Activated CD8-positive, alpha-beta memory T cell treated with anti-CD3 and anti-CD28 coated beads, Interleukin-2, amount 50 U/mL, for 1 hour (primary cell): ENCODE results near the gene CDK5.
"Not testable (repeated sequence)": the region's sequence is repeated elsewhere in the genome, so short reads cannot be mapped to it uniquely, and the experiment has no call there.

Experiments used
- DNase-seq: peaks from one replicate; pipeline ENCODE4 v3.0.0-alpha.2; 2020; ENCODE audit errors: extremely low read depth

The CDK5 gene

DNA sequence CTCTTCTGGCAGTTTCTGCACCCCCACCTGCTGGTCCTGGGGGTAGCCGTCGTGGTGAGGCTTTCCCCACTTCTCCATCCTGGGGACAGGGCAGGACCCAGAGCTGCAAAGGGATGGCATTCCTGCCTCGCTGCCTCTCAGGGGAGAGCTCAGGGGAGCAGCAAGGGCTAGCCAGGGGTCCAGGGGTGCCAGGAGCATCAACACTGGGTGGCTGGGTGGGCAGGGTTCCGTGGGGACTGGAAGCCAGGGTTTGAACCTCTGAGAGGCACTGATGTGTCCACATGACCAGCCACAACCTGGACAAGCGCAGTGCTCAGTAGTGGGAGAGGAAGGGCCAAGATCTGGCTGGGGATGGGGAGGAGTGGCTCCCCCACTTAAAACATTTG is 23.8 kb downstream of the CDK5 start:
- no peak for DNase-seq

DNA sequence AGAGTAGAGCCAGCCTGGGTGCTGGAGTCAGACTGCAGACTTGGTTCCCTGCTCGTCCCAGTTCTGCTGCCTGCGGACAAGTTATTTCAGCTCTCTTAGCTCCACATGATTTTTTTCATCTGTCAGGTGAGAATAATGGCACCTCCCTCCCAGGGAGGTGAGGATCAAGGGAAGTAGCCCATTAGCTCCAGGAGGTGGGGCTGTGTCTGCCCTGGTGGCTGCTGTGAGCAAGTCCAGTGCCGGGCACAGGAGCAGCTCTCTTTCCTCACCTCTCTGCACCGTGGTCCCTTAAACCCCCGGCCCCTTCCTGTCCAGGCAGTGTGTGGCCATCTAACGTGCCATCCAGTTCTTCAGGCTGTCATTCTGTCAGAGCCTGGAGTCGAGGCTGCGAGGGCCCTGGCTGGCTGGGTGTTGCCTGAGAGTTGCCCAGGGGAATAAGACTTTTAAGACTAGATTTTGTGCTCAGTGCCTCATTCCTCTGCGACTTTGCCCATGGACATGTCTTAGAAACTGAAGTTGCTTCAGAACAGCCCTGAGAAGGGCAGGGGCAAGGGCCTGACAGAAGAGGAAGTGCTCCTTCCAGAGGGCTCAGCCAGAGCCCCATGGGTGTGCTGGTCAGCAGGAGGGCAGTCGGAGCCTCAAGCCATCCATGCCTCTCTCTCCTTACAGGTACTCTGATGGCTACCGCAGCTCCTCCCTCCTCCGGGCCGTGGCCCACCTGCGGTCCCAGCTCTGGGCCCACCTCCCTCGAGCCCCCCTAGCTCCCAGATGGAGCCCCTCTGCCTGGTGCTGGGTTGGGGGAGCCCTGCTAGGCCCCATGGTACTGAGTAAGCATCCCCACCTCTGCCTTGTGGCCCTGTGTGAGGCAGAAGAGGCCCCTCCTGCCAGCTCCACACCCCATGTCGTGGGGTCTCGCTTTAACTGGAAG is 24.5 kb downstream of the CDK5 start:
- DNase-seq: no peak

DNA sequence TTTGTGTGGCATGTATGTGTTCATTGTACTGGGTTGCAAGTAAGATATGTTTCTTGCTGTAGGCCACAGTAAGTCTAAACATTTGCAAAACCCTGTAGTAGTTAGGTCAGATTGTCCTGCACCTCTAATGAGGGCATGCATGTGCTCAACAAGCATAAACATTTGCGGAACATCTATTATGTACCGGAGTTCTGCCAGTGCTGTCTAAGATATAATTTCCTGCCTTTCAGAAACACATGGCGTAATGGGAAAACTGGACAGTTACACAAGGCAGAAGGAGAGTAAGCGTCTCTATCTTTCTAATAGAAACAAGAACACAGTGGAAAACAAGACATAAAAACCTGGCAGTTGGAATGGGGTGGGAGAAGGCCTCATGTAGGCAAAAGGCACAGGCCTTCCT is 26.7 kb downstream of the CDK5 start:
- DNase-seq: no peak

DNA sequence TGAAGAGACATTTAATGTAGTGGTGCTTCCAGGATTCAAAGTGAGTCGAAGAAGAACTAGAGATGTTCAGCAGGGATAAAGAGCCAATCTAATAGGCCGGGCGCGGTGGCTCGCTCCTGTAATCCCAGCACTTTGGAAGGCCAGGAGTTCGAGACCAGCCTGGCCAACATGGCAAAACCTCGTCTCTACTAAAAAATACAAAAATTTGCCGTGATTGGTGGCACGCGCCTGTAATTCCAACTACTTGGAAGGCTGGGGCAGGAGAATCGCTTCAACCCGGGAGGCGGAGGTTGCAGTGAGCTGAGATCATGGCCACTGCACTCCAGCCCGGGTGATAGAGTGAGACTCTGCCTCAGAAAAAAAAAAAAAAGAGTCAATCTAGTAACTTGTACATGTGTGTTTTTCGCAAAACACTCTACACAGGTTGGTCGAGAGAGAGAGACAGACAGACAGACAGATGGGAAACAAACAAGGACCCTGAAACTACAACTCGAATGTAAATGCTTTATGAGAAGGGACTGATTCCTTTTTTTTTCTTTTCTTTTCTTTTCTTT is 28.7 kb downstream of the CDK5 start:
- no peak for DNase-seq

DNA sequence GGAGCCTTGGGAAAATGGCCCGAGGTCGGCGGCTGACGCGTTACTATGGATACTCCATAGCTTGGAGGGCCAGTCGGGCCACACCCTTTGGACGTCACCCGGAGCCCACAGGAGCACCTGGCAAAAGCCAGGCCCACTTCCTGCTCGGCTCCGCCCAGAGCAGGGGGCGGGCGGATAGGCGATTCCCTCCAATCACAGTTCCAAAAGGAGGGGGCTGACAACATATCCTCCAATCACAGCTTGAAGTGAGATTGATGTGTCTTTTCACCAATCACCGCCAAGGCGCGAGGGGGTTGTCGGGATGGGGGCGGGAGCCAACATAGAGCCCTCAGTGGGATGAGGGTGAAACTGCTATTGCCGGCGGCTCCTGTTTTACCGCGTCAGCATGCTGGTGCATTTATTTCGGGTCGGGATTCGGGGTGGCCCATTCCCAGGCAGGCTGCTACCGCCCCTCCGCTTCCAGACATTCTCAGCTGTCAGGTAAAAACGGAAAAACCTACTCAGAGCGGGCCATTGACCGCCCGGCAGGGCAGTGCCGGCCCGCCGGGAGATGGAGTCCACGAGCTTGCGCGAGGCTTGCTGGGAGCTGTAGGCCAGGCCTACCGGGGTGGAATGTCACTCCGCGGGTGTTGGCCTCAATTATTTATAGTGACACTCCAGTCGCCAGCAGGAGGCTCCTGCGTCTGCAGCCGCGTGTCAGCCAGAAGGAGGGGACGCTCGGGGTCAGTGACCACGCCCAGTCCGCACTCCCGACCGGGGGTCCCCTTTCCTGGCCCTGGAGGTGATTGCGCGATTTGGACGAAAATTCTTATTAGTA is 29.4 kb downstream of the CDK5 start, which contains the start of gene ABCB8:
Gene ABCB8, plus strand, starts transcription at position 320 of the 817 bp plus-strand sequence. Its CDS starts 66 bp downstream, at position 386.
- peak; percentile 95 for DNase-seq

DNA sequence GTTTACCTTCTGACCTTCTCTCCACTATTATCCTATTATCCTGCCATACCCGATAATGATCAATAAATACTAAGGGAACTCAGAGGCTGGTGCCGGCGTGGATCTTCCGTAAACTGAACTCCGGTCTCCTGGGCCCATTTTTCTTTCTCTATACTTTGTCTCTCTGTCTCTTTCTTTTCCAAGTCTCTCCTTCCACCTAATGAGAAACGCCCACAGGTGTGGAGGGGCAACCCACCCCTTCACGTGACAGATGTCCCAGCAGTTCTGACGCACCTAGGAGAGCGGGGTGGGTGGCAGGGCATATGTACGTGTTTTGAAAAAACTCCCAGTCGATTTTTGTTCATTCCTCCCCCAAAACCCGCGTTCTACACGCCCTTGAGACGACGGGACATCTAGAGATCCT is 30.0 kb downstream of the CDK5 start:
- not testable (repeated sequence) for DNase-seq

DNA sequence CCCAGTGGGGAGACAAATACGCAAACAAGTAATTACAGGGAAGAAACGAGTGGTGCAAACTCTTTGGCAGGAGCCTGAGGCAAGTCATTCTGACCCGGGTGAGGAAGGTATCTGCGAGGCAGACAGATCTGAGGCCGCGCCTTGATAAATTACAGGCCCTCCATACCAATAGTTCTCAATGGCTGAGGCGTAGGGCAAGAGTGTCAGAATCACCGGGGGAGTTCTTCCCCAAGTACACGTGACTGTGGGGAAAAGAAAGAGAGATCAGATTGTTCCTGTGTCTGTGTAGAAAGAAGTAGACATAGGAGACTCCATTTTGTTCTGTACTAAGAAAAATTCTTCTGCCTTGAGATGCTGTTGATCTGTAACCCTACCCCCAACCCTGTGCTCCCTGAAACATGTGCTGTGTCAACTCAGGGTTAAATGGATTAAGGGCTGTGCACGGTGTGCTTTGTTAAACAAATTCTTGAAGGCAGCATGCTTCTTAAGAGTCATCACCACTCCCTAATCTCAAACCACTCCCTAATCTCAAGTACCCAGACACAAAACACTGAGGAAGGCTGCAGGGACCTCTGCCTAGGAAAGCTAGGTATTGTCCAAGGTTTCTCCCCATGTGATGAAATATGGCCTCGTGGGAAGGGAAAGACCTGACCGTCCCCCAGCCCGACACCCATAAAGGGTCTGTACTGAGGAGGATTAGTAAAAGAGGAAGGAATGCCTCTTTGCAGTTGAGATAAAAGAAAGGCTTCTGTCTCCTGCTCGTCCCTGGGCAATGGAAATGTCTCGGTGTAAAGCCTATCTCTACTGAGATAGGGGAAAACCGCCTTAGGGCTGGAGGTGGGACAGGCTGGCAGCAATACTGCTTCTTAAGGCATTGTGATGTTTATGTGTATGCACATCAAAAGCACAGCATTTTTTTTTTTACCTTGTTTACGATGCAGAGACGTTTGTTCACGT is 30.6 kb downstream of the CDK5 start:
- DNase-seq: not testable (repeated sequence)

DNA sequence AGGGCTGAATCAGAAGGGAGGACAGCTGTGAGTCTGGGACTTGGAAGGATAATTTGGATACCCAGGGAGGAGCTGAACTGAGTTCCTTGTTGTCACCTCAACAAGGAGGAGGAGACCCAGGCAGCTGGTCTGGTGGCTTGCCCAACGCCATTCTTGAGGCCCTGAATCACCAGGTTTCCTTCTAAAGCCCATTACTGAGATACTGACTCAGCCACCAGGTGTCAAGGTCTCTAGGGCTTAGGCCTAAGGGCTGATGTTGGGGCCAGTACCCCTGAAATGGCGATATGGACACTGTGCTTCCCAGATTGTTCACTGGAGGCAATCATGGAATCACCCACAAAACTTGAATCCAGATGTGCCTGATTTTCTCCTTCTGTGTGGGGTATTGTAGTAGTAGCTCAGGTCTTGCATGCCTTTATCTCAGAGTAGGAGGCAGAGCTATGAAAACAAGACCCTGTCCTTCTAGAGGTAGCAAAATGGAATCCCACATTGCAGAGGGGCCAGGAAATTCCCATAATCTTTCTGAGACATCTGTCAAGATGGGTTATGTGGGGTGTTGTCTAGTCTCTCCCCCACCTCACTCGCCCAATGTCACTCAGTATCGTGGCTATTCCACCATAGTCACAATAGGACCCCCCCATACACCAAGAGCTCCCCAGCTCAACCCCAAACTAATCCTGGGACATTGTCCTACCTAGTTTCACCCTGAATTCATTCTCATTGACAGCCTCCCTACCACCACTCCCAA is 31.6 kb downstream of the CDK5 start:
- DNase-seq: no peak

DNA sequence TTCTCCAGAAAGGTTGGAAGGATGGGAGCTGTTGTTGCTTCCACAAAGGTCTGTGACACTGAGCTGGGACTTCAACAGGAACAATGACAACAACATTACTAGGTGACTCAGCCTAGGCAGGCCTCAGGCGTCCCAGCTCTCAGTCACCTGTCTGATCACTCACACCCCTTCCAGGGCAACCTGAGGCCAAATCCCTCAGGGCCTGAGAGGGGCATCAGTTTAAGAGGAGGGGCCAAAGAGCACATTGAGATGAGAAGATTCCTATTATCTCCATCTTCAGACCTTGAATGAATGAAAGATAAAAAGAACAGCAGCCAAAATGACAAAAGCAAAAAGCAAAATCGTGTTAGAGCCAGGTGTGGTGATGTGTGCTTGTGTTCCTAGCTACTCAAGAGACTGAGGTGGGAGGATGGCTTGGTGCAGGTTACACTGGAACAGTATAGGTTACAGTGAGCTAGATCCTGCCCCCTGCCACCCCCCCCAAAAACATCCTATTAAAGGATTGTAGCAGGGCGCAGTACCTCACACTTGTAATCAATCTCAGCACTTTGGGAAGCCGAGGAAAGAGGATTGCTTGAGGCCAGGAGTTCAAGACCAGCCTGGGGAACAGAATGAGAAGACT is 33.2 kb downstream of the CDK5 start, which contains the start of gene ATG9B:
Gene ATG9B, minus strand, starts transcription at position 60 of the 622 bp plus-strand sequence. CDS start 71 bp downstream, outside the sequence.
- DNase-seq: no peak

DNA sequence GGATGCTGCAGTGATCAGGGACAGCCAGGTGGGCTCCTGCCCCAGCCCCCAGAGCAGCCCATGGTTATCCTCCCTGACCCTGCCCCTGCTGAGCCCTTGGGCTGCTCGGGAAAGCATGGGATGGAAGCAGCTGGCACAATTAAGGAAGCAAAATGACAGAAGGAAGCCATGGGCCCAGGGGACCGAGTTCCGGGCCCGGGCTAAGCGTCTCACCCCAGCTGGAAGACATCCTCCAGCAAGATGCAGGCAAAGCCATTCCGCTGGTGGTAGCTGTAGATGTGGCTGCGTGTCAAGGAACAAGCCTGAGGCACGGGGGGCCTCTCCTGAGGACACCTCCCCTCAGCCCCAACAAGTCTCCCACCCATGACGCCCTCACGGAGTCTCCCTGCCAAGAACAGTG is 34.5 kb downstream of the CDK5 start:
- DNase-seq: no peak

DNA sequence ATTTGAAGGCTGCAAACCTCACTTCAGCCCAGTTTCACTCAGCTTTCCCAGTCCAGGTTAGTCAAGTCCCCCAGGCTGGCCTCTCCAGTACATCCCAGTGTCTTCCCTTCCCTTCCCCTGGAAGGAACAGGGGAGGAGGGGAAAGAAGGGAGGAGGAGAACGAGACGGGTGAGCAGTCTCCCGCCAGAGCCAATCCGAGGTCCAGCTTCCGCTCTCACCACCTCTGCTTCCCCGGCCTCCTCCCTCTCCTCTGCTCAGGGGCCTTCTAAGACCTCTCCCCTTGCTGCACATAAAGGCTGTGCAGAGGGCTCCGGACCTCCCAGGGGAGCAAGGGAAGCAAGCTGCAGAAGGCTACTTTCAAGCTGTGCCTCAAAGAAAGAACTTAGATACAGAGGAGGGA is 37.5 kb downstream of the CDK5 start:
- DNase-seq: no peak

DNA sequence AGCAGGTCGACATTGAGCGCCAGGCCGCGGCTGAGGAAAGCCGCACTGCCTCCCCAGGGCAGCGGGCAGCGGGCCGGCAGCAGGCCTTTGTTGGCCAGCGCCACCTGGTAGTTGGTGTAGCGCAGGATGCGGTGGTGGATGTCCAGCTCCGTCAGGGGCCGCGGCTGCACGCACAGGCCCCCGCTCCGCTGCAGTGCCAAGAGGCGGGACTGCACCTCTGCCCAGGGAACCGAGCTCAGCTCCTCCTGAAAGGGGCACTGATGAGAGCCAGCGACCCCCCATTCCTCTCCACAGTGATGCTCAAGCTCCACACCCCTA is 38.6 kb downstream of the CDK5 start:
- DNase-seq: no peak

DNA sequence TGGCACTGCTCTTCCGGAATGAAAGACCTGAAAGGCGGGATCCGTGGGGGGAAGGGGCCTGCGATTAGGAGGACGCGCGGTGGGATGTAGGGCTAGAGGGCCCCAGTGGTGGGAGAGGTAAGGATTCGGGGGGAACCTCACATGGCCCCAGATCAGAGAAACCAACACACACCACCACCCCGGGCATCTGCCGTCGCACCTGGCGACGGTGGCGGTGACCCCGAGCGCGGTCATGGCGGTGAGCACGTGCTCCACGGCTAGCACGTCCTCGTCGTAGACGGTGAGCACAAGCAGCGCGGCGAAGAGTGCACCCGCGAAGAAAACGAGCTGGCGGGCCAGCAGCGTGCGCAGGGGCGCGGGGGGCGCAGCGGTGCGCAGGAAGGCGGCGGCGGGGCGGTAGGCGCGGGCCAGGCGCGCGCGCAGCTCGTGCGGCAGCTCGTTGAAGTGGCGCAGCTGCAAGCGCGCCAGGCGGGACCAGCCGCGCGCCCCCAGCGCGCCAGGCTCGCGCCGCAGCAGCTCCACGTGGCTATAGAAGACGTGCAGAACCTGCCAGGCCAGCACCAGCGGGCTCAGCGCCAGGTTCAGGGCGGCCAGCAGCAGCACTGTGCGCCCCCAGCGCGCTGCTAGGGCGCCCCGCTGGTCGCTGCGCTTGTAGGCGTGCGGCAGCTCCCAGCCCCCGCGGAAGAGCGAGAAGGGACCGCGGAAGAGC is 39.1 kb downstream of the CDK5 start:
- no peak for DNase-seq

DNA sequence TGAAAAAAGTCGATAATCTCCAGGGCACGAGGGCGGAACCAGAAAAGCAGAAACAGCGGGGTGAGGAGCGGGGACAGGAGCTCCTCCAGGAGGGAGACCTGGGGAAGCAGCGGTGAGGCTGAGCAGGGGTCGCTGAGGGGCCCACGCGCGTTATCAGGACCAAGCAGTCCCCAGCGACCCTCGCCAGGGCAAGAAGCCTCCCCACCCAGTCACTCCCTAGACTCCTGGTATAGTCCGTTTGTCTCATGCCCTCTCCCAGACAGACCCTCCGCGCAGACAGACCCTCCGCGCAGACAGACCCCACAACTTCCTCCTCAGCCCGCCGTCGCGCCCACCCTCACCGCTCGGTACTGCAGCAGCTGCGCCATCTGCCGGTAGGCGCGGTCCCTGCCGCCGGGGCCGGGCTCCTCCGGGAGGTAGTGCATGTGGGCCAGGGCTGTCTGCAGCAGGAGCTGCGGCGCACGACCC is 39.7 kb downstream of the CDK5 start:
- no peak for DNase-seq

DNA sequence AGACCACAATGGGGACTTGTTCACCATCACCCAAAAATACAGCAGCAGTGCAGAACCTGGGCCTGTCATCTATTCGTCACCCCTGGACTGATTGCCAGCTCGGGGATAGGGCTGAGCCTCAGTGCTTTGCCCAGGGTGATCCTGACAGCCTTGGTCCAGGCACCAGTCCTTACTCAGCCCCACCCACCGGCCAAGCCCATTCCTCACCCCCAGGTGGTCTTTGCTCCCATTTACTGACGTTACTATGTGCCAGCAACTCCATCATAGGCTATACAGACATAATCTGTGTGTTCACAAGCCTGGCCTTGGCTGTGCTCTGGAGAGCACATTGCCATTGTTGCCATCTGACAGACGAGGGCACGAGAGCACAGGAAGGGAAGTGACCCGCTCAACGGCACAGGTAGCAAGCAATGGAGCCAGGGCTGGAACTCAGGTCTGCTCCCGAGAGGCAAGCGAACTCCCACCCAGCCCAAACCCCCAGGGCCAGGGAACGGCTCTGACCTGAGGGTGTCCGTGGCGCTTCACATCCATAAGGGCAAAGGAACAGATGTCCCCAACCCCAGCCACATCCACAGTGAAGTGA is 40.2 kb downstream of the CDK5 start:
- DNase-seq: no peak

DNA sequence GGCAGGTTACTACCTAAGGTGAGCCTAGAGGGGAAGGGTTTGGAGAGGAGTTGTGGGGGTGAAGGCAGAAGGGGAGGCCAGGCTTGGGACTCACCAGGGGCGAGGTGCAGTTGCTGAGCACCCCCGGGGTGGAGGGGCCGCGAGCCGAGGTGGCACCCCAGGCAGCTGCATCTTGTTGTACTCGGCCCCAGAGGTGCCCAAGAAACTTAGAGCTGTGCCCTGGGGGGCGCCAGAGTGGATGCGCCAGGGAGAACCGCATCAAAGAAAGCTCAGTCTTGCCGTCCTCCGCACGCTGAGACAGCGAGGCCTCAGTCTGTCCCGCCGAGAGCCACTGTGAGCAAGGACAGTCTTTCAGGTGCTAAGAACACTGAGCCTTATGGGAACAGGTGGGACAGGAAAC is 40.8 kb downstream of the CDK5 start:
- no peak for DNase-seq

DNA sequence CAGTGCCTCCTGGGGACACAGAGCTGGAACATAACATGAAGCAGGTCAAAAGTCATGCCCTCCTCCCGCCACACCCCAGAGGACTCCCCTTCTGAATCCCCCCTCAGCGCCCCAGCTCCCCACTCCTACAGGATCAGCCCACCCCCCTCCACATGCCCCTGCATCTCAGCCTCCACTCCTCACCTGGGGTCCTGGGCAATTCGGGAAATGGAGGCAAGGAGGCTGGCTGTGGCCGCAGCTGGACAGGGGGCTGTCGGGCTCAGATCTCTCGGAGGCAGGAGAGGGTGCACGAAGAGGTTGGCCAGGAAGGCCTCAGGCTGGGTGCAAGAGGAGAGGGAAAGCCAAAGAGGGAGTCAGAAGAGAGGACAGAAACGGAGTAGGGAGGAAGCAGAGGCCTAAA is 41.2 kb downstream of the CDK5 start:
- no peak for DNase-seq

DNA sequence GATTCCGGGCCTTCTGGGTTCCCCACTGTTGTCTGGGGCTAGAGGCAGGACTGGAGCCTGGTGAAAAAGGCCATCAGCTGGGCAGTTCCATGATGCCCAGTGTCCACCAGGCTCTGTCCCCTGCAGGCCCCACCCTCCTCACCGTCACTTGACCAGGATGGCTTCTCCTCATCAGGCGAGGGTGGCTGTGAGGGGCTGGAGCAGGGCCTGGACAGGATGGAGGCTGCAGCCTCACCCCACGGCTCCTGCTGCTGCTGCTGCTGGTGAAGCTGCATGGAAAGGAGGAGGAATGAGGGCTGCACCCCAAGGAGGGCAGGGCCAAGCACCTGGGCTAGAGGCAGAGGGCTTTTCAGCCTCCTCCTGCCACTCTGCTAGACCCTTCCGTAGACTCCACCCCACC is 41.7 kb downstream of the CDK5 start:
- DNase-seq: no peak

DNA sequence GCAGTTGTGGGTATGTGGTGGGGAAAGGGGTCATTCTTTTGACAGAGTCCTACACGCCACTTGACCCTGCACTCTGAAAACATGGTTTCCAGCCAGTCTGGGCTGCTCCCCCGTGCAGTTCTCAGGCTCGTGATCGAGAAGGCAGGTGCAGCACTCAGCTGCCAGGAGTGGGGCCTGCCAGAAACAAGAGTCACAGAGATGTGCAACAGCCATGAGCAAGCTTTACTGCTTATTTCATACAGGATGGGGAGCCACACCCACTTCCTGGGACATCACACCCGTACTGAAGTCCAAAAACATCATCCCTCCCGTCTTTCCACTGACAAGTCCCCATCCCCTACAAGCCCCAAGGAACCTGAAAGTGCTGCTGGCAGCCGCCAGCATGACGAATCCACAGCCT is 42.7 kb downstream of the CDK5 start:
- DNase-seq: no peak
